HEK293 (cell line): Measurements from ENCODE around the gene RNF121.
A peak's percentile ranks its signal among the peaks of the same experiment; 100 is the strongest.

Experiments
- GLI4 ChIP-seq: fragments of 450-650 bp; formaldehyde crosslinking; IDR thresholded peaks from 2 replicates; pipeline ENCODE4 v1.5.1; 2016; ENCODE audit warnings: missing biosample characterization, missing genetic modification characterization
- MZF1 ChIP-seq: fragments of 450-650 bp; formaldehyde crosslinking; IDR thresholded peaks from 2 replicates; pipeline ENCODE4 v1.5.1; 2017; ENCODE audit warnings: missing biosample characterization, missing genetic modification characterization, borderline replicate concordance
- SP2 ChIP-seq: fragments of 450-650 bp; formaldehyde crosslinking; IDR thresholded peaks from 2 replicates; pipeline ENCODE4 v1.5.1; 2016; ENCODE audit warnings: missing biosample characterization, missing genetic modification characterization
- ZNF146 ChIP-seq: fragments of 450-650 bp; formaldehyde crosslinking; IDR thresholded peaks from 2 replicates; pipeline ENCODE4 v1.5.1; 2016; ENCODE audit warnings: missing biosample characterization, missing genetic modification characterization
- ZNF214 ChIP-seq: fragments of 450-650 bp; formaldehyde crosslinking; IDR thresholded peaks from 2 replicates; pipeline ENCODE4 v1.5.1; 2017; ENCODE audit warnings: missing biosample characterization, mild to moderate bottlenecking, missing genetic modification characterization, borderline replicate concordance
- ZNF274 ChIP-seq, 2 experiments: fragments of 200-500 bp in 1 of 2; fragments of 450-650 bp in 1 of 2; sonication (Bioruptor generic) in 1 of 2; formaldehyde crosslinking in 1 of 2; IDR thresholded peaks; 2 replicates each; pipeline versions ENCODE4 v1.5.1 to v1.6.1; 2014 to 2016; ENCODE audit warnings: borderline replicate concordance in 1 of 2, inconsistent platforms in 1 of 2, low read length in 1 of 2, missing biosample characterization in 1 of 2, missing genetic modification characterization in 1 of 2
- ZNF292 ChIP-seq: fragments of 450-650 bp; formaldehyde crosslinking; IDR thresholded peaks from 2 replicates; pipeline ENCODE4 v1.5.1; 2016; ENCODE audit warnings: low read depth, missing biosample characterization, missing genetic modification characterization, borderline replicate concordance
- ZNF37A ChIP-seq: fragments of 450-650 bp; IDR thresholded peaks from 2 replicates; pipeline ENCODE4 v1.5.1; 2018; ENCODE audit warnings: missing biosample characterization, missing genetic modification characterization
- ZNF514 ChIP-seq: fragments of 450-650 bp; formaldehyde crosslinking; IDR thresholded peaks from 2 replicates; pipeline ENCODE4 v1.5.1; 2016; ENCODE audit warnings: missing biosample characterization, missing genetic modification characterization
- ZNF544 ChIP-seq: fragments of 450-650 bp; formaldehyde crosslinking; IDR thresholded peaks from 2 replicates; pipeline ENCODE4 v1.5.0; 2017; ENCODE audit warnings: missing biosample characterization, missing genetic modification characterization
- ZNF560 ChIP-seq: fragments of 450-650 bp; formaldehyde crosslinking; IDR thresholded peaks from 2 replicates; pipeline ENCODE4 v1.5.1; 2017; ENCODE audit warnings: missing biosample characterization, missing genetic modification characterization, borderline replicate concordance
- ZNF623 ChIP-seq: fragments of 450-650 bp; formaldehyde crosslinking; IDR thresholded peaks from 2 replicates; pipeline ENCODE4 v1.5.1; 2016; ENCODE audit warnings: missing biosample characterization, missing genetic modification characterization
- ZNF658 ChIP-seq: fragments of 450-650 bp; formaldehyde crosslinking; IDR thresholded peaks from 2 replicates; pipeline ENCODE4; 2016; ENCODE audit warnings: missing biosample characterization, missing genetic modification characterization
- ZNF677 ChIP-seq: fragments of 450-650 bp; IDR thresholded peaks from 2 replicates; pipeline ENCODE4 v1.5.0; 2018; ENCODE audit warnings: missing biosample characterization, mild to moderate bottlenecking, missing genetic modification characterization, moderate library complexity
- ZNF76 ChIP-seq: fragments of 450-650 bp; formaldehyde crosslinking; IDR thresholded peaks from 2 replicates; pipeline ENCODE4; 2016; ENCODE audit warnings: low read depth, missing biosample characterization, missing genetic modification characterization, borderline replicate concordance
- ZNF768 ChIP-seq: fragments of 450-650 bp; formaldehyde crosslinking; IDR thresholded peaks from 2 replicates; pipeline ENCODE4 v1.5.1; 2018; ENCODE audit warnings: missing biosample characterization, mild to moderate bottlenecking, missing genetic modification characterization
- ZNF791 ChIP-seq: fragments of 450-650 bp; formaldehyde crosslinking; IDR thresholded peaks from 2 replicates; pipeline ENCODE4 v1.5.1; 2016; ENCODE audit warnings: missing biosample characterization, missing genetic modification characterization
- ZSCAN16 ChIP-seq: fragments of 450-650 bp; formaldehyde crosslinking; IDR thresholded peaks from 2 replicates; pipeline ENCODE4 v1.5.1; 2016; ENCODE audit warnings: missing biosample characterization, missing genetic modification characterization
- ZSCAN23 ChIP-seq: fragments of 450-650 bp; formaldehyde crosslinking; IDR thresholded peaks from 2 replicates; pipeline ENCODE4 v1.5.1; 2016; ENCODE audit warnings: missing biosample characterization, missing genetic modification characterization
- TF ChIP-seq, protein P1 (sequence below): fragments of 450-650 bp; formaldehyde crosslinking; IDR thresholded peaks from 2 replicates; pipeline ENCODE4 v1.5.1; 2016; ENCODE audit warnings: missing biosample characterization, missing genetic modification characterization
- TF ChIP-seq, protein P2 (sequence below): fragments of 450-650 bp; formaldehyde crosslinking; IDR thresholded peaks from 2 replicates; pipeline ENCODE4 v1.5.1; 2016; ENCODE audit warnings: missing biosample characterization, missing genetic modification characterization
- TF ChIP-seq, protein P3 (sequence below): fragments of 450-650 bp; formaldehyde crosslinking; IDR thresholded peaks from 2 replicates; pipeline ENCODE4 v1.5.1; 2016; ENCODE audit warnings: missing biosample characterization, missing genetic modification characterization
- TF ChIP-seq, protein P4 (sequence below): fragments of 450-650 bp; formaldehyde crosslinking; IDR thresholded peaks from 2 replicates; pipeline ENCODE4 v1.5.1; 2016; ENCODE audit warnings: missing biosample characterization, missing genetic modification characterization
- TF ChIP-seq, protein P5 (sequence below): fragments of 450-650 bp; IDR thresholded peaks from 2 replicates; pipeline ENCODE4 v1.5.1; 2018; ENCODE audit warnings: missing biosample characterization, mild to moderate bottlenecking, missing genetic modification characterization
- TF ChIP-seq, protein P6 (sequence below): fragments of 450-650 bp; formaldehyde crosslinking; IDR thresholded peaks from 2 replicates; pipeline ENCODE4 v1.5.1; 2016; ENCODE audit warnings: missing biosample characterization, missing genetic modification characterization

RNF121 gene

DNA sequence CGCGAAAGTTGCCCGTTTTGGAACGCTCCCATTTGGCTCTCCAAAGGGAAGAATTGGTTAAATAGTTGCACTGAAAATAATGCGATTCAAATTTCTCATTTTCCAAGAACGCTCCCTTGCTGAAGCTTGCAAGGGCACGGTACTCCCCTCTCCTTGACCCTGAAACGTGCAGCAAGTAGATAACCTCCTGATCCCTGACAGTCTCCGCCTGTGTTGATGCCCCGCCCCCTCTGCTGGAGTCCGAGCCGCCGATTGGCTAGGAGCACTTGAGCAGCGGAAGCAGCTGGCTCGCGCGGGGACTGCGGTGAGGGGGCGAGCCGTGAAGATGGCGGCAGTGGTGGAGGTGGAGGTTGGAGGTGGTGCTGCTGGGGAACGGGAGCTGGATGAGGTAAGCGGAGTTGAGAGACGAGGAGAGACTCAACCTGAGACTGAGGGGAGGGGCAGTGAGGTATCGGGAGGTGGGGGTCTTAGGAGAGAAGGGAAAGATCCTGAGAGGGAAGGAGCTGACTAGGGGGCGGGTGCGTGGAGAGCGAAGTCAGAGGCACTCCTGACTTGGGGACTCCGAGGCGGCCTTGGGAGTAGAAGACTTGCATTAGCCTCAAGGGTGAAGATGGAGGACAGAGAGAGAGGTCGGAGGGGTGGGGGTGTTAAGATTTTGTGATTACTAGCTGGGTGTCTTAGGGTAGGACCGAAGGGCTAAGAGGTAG, at the start of gene RNF121 (continued):
- TF ChIP-seq ZNF768 (tag by site-specific recombination) (no peak), MZF1 (tag by site-specific recombination) (no peak), ZNF214 (no peak), ZNF623 (tag by site-specific recombination) (no peak), ZNF544 (no peak), ZNF677 (no peak), ZNF274 (IDR thresholded peaks at IDR 0.05; ENCODE audit: low read length) (no peak), ZNF274 (tag by site-specific recombination; IDR thresholded peaks at IDR 0.05; ENCODE audit: borderline replicate concordance) (no peak), ZNF76 (tag by site-specific recombination) (0 out of 2 replicates have a peak, but pooled peaks have one; percentile 23), ZNF514 (no peak), ZNF37A (tag by site-specific recombination) (no peak), GLI4 (0 out of 2 replicates have a peak, but pooled peaks have one; percentile 47), ZNF658 (tag by site-specific recombination) (no peak), ZNF292 (tag by site-specific recombination) (no peak), ZNF791 (tag by site-specific recombination) (no peak), ZSCAN23 (no peak), ZNF560 (tag by site-specific recombination) (no peak), ZNF146 (no peak), ZSCAN16 (tag by site-specific recombination) (no peak), SP2 (tag by site-specific recombination) (peak; percentile 69)
- TF ChIP-seq, protein P1, sequence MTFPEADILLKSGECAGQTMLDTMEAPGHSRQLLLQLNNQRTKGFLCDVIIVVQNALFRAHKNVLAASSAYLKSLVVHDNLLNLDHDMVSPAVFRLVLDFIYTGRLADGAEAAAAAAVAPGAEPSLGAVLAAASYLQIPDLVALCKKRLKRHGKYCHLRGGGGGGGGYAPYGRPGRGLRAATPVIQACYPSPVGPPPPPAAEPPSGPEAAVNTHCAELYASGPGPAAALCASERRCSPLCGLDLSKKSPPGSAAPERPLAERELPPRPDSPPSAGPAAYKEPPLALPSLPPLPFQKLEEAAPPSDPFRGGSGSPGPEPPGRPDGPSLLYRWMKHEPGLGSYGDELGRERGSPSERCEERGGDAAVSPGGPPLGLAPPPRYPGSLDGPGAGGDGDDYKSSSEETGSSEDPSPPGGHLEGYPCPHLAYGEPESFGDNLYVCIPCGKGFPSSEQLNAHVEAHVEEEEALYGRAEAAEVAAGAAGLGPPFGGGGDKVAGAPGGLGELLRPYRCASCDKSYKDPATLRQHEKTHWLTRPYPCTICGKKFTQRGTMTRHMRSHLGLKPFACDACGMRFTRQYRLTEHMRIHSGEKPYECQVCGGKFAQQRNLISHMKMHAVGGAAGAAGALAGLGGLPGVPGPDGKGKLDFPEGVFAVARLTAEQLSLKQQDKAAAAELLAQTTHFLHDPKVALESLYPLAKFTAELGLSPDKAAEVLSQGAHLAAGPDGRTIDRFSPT (tag by site-specific recombination) = no peak
- TF ChIP-seq, protein P2, sequence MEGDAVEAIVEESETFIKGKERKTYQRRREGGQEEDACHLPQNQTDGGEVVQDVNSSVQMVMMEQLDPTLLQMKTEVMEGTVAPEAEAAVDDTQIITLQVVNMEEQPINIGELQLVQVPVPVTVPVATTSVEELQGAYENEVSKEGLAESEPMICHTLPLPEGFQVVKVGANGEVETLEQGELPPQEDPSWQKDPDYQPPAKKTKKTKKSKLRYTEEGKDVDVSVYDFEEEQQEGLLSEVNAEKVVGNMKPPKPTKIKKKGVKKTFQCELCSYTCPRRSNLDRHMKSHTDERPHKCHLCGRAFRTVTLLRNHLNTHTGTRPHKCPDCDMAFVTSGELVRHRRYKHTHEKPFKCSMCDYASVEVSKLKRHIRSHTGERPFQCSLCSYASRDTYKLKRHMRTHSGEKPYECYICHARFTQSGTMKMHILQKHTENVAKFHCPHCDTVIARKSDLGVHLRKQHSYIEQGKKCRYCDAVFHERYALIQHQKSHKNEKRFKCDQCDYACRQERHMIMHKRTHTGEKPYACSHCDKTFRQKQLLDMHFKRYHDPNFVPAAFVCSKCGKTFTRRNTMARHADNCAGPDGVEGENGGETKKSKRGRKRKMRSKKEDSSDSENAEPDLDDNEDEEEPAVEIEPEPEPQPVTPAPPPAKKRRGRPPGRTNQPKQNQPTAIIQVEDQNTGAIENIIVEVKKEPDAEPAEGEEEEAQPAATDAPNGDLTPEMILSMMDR (tag by site-specific recombination) = peak; percentile 18; the same call in 1 of the 2 replicates
- TF ChIP-seq, protein P3, sequence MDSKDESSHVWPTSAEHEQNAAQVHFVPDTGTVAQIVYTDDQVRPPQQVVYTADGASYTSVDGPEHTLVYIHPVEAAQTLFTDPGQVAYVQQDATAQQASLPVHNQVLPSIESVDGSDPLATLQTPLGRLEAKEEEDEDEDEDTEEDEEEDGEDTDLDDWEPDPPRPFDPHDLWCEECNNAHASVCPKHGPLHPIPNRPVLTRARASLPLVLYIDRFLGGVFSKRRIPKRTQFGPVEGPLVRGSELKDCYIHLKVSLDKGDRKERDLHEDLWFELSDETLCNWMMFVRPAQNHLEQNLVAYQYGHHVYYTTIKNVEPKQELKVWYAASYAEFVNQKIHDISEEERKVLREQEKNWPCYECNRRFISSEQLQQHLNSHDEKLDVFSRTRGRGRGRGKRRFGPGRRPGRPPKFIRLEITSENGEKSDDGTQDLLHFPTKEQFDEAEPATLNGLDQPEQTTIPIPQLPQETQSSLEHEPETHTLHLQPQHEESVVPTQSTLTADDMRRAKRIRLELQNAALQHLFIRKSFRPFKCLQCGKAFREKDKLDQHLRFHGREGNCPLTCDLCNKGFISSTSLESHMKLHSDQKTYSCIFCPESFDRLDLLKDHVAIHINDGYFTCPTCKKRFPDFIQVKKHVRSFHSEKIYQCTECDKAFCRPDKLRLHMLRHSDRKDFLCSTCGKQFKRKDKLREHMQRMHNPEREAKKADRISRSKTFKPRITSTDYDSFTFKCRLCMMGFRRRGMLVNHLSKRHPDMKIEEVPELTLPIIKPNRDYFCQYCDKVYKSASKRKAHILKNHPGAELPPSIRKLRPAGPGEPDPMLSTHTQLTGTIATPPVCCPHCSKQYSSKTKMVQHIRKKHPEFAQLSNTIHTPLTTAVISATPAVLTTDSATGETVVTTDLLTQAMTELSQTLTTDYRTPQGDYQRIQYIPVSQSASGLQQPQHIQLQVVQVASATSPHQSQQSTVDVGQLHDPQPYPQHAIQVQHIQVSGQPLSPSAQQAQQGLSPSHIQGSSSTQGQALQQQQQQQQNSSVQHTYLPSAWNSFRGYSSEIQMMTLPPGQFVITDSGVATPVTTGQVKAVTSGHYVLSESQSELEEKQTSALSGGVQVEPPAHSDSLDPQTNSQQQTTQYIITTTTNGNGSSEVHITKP = peak; percentile 60
- TF ChIP-seq, protein P4, sequence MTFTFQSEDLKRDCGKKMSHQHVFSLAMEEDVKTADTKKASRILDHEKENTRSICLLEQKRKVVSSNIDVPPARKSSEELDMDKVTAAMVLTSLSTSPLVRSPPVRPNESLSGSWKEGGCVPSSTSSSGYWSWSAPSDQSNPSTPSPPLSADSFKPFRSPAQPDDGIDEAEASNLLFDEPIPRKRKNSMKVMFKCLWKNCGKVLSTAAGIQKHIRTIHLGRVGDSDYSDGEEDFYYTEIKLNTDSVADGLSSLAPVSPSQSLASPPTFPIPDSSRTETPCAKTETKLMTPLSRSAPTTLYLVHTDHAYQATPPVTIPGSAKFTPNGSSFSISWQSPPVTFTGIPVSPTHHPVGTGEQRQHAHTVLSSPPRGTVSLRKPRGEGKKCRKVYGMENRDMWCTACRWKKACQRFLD (tag by site-specific recombination) = no peak
- TF ChIP-seq, protein P5, sequence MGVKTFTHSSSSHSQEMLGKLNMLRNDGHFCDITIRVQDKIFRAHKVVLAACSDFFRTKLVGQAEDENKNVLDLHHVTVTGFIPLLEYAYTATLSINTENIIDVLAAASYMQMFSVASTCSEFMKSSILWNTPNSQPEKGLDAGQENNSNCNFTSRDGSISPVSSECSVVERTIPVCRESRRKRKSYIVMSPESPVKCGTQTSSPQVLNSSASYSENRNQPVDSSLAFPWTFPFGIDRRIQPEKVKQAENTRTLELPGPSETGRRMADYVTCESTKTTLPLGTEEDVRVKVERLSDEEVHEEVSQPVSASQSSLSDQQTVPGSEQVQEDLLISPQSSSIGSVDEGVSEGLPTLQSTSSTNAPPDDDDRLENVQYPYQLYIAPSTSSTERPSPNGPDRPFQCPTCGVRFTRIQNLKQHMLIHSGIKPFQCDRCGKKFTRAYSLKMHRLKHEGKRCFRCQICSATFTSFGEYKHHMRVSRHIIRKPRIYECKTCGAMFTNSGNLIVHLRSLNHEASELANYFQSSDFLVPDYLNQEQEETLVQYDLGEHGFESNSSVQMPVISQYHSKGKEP = no peak
- TF ChIP-seq, protein P6, sequence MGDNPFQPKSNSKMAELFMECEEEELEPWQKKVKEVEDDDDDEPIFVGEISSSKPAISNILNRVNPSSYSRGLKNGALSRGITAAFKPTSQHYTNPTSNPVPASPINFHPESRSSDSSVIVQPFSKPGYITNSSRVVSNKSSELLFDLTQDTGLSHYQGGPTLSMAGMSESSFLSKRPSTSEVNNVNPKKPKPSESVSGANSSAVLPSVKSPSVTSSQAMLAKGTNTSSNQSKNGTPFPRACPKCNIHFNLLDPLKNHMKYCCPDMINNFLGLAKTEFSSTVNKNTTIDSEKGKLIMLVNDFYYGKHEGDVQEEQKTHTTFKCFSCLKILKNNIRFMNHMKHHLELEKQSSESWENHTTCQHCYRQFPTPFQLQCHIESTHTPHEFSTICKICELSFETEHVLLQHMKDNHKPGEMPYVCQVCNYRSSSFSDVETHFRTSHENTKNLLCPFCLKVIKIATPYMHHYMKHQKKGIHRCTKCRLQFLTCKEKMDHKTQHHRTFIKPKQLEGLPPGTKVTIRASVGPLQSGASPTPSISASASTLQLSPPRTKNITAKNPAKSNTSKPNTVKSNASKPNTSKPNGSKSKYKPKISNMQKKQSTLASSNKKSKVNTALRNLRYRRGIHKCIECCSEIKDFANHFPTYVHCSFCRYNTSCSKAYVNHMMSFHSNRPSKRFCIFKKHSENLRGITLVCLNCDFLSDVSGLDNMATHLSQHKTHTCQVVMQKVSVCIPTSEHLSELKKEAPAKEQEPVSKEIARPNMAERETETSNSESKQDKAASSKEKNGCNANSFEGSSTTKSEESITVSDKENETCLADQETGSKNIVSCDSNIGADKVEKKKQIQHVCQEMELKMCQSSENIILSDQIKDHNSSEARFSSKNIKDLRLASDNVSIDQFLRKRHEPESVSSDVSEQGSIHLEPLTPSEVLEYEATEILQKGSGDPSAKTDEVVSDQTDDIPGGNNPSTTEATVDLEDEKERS = no peak
